ENCODE data around the gene PTBP2.
A peak's percentile ranks its signal among the peaks of the same experiment; 100 is the strongest.

Gene PTBP2

GRCh38 chr1:96714881-96715280, 6.7 kb upstream of the PTBP2 start:
- H3K4me3 ChIP-seq (ENCODE audit: low read depth, low read length): no peak overlapping the region
- DNase-seq (ENCODE audit: low read depth): no peak
- TF ChIP-seq, protein P1, sequence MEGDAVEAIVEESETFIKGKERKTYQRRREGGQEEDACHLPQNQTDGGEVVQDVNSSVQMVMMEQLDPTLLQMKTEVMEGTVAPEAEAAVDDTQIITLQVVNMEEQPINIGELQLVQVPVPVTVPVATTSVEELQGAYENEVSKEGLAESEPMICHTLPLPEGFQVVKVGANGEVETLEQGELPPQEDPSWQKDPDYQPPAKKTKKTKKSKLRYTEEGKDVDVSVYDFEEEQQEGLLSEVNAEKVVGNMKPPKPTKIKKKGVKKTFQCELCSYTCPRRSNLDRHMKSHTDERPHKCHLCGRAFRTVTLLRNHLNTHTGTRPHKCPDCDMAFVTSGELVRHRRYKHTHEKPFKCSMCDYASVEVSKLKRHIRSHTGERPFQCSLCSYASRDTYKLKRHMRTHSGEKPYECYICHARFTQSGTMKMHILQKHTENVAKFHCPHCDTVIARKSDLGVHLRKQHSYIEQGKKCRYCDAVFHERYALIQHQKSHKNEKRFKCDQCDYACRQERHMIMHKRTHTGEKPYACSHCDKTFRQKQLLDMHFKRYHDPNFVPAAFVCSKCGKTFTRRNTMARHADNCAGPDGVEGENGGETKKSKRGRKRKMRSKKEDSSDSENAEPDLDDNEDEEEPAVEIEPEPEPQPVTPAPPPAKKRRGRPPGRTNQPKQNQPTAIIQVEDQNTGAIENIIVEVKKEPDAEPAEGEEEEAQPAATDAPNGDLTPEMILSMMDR (IDR thresholded peaks at IDR 0.05; ENCODE audit: insufficient read depth, low read depth, low read length, missing control alignments): no peak

- TF ChIP-seq, protein P1 (IDR thresholded peaks at IDR 0.05; ENCODE audit: insufficient read depth, low read depth, low read length, missing control alignments): no peak
- H3K4me3 ChIP-seq (ENCODE audit: low read depth, low read length): no peak overlapping the region
- DNase-seq (ENCODE audit: low read depth): no peak
These were observed 6.1 kb upstream of the PTBP2 start for GRCh38 chr1:96715482-96715881.

- TF ChIP-seq, protein P1 (IDR thresholded peaks at IDR 0.05; ENCODE audit: insufficient read depth, low read depth, low read length, missing control alignments): no peak
- H3K4me3 ChIP-seq (ENCODE audit: low read depth, low read length): peak overlapping the region; percentile 75
- DNase-seq (ENCODE audit: low read depth): peak; percentile 11
These were observed 550 bp upstream of the PTBP2 start for GRCh38 chr1:96721053-96721415.

- TF ChIP-seq, protein P1 (IDR thresholded peaks at IDR 0.05; ENCODE audit: insufficient read depth, low read depth, low read length, missing control alignments): no peak
- DNase-seq (ENCODE audit: low read depth): peak; percentile 22
- H3K4me3 ChIP-seq (ENCODE audit: low read depth, low read length): peak overlapping the region; percentile 75
These were observed 758 bp downstream of the PTBP2 start for GRCh38 chr1:96722161-96722922.

DNA sequence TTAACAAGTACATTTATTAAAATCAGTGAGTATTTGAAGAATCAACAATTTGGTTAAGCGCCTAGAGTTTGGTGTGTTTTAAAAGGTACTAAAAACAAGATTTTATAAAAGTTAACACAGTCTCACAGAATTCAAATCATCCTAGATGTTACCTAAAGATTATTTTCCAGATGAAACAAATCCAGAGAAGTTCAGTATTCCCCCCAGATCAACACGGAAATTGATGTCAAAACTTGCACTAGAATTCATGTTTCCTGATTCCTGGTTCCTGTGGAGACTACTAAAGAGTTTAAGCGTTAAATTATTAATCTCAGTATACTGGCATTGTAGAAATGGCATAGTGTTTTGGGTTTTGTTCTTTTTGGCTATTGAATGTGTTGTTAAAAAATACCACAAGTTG, 1.4 kb downstream of the PTBP2 start:
- H3K4me3 ChIP-seq (ENCODE audit: low read depth, low read length): peak overlapping the region; percentile 75
- DNase-seq (ENCODE audit: low read depth): no peak
- TF ChIP-seq, protein P1 (IDR thresholded peaks at IDR 0.05; ENCODE audit: insufficient read depth, low read depth, low read length, missing control alignments): no peak

DNA sequence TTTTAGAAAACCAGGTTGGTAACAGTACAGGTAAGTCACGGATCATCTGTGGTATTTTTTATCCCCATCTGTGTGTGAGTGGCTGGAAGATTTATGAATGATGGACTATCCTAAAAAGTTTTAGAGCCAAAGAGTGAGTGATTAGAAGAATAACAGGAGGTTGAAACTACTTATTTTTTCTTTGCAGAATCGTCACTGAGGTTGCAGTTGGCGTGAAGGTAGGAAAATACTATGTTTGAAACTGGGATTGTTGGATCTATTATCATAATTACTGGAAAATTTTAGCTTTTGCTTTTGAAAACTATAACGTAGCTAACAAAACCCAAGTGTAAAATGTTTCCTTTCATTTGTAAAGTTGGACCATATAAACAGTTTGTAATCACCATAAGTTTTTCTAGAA, 1.8 kb downstream of the PTBP2 start:
- TF ChIP-seq, protein P1 (IDR thresholded peaks at IDR 0.05; ENCODE audit: insufficient read depth, low read depth, low read length, missing control alignments): no peak
- DNase-seq (ENCODE audit: low read depth): no peak
- H3K4me3 ChIP-seq (ENCODE audit: low read depth, low read length): peak overlapping the region; percentile 75

DNA sequence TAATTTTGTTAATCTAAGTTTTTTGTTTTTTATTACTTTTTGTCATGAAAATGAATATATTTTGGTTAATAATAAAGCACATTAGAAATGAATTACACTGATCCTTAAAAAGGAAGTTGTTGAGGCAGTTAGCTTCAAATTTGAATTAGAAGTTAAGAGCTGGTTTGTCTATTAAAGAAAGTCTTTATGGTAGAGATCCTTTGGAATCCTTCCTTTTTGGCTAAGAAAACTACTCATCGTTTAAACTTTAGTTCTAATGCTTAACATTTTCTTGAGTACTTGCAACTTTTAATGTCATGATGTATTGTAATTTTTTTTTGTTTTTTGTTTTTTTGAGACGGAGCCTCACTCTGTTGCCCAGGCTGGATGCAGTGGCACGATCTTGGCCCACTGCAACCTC, 2.4 kb downstream of the PTBP2 start:
- TF ChIP-seq, protein P1 (IDR thresholded peaks at IDR 0.05; ENCODE audit: insufficient read depth, low read depth, low read length, missing control alignments): no peak
- no peak for DNase-seq (ENCODE audit: low read depth)
- H3K4me3 ChIP-seq (ENCODE audit: low read depth, low read length): peak overlapping the region; percentile 75

Data from GM12865 (cell line).